Epithelial cell of proximal tubule (primary cell): ENCODE results near the gene C19orf85. TPM values are rescaled to one million over a fixed set of nuclear protein-coding genes. Genes with fewer than 3 reads are reported as not detected.
A peak's percentile ranks its signal among the peaks of the same experiment; 100 is the strongest.
"Not testable (repeated sequence)": the region's sequence is repeated elsewhere in the genome, so short reads cannot be mapped to it uniquely, and the experiment has no call there.

Source experiments
- DNase-seq: peaks from one replicate; pipeline ENCODE4 v3.0.0-alpha.2; 2011; ENCODE audit warnings: low read depth
- H3K4me3 ChIP-seq: 2 replicates; pipeline ENCODE4 v1.5.1; 2011; ENCODE audit warnings: low read depth, mild to moderate bottlenecking, low read length
- CTCF ChIP-seq: conservative IDR thresholded peaks from 2 replicates; pipeline ENCODE4 v1.5.1; 2012; ENCODE audit warnings: low read depth, mild to moderate bottlenecking, low read length
- total RNA-seq: library from RNA; depleted of rRNA; stranded (reverse); fragments of >200 nt; gene quantifications from 2 replicates; pipeline ENCODE4 v1.2.3, GENCODE V29; 2015

C19orf85 gene
- total RNA-seq, 1 donor from 2014 or later: not detected

GRCh38 chr19:55502197-55502952 is 37.8 kb upstream of the C19orf85 start:
- no peak for TF ChIP-seq CTCF
- DNase-seq: no peak
- no peak overlapping the region for H3K4me3 ChIP-seq

- no peak overlapping the region for H3K4me3 ChIP-seq
- TF ChIP-seq CTCF: no peak
- no peak for DNase-seq
Measured at GRCh38 chr19:55500368-55500952, 35.9 kb upstream of the C19orf85 start.

- H3K4me3 ChIP-seq: no peak overlapping the region
- no peak for TF ChIP-seq CTCF
- no peak for DNase-seq
Measured at GRCh38 chr19:55498246-55498840, 33.8 kb upstream of the C19orf85 start.

GRCh38 chr19:55497763-55498162 is 33.2 kb upstream of the C19orf85 start:
- TF ChIP-seq CTCF: no peak
- H3K4me3 ChIP-seq: no peak overlapping the region
- DNase-seq: no peak

- not testable (repeated sequence) for H3K4me3 ChIP-seq, DNase-seq
Measured at GRCh38 chr19:55496820-55497219, 32.3 kb upstream of the C19orf85 start.

GRCh38 chr19:55495646-55496349 is 31.2 kb upstream of the C19orf85 start:
- no peak for DNase-seq
- no peak for TF ChIP-seq CTCF
- no peak overlapping the region for H3K4me3 ChIP-seq

- no peak for TF ChIP-seq CTCF
- peak overlapping the region; percentile 33 for H3K4me3 ChIP-seq
- no peak for DNase-seq
Measured at GRCh38 chr19:55494172-55494761, 29.7 kb upstream of the C19orf85 start.
